CD14-positive monocyte (primary cell): ENCODE results near the gene EYS. TPM values are rescaled to one million over a fixed set of nuclear protein-coding genes. Genes with fewer than 3 reads are reported as not detected.

Experiments used
- DNase-seq, 3 donors: peaks; one replicate each; pipeline ENCODE4 v3.0.0-alpha.2; 2011 to 2022
- H2AFZ ChIP-seq: 2 replicates; pipeline ENCODE4 v1.6.0; 2012; ENCODE audit warnings: mild to moderate bottlenecking, low read depth, low read length, inconsistent platforms; ENCODE audit not compliant: insufficient read depth, poor library complexity, severe bottlenecking
- H3K27ac ChIP-seq, 2 donors: 1 replicate in 1 of 2; 2 replicates in 1 of 2; pipeline ENCODE4 v1.5.1; 2012 to 2013; ENCODE audit warnings: low read length in 2 of 2, control low read depth in 1 of 2, inconsistent platforms in 1 of 2, low read depth in 1 of 2, mild to moderate bottlenecking in 1 of 2
- H3K27me3 ChIP-seq, 2 donors: one replicate each; pipeline versions ENCODE4 v1.6.0 to v1.6.1; 2011 to 2013; ENCODE audit warnings: low read length in 2 of 2; ENCODE audit not compliant: control insufficient read depth in 2 of 2, insufficient read depth in 2 of 2
- H3K36me3 ChIP-seq, 2 donors: replicated peaks in 1 of 2; 1 replicate in 1 of 2; 2 replicates in 1 of 2; pipeline versions ENCODE4 v1.5.1 to v1.6.1; 2012 to 2013; ENCODE audit warnings: low read length in 2 of 2, control low read depth in 1 of 2, inconsistent platforms in 1 of 2, mild to moderate bottlenecking in 1 of 2; ENCODE audit not compliant: insufficient read depth in 2 of 2, control insufficient read depth in 1 of 2
- H3K4me1 ChIP-seq, 2 donors: 1 replicate in 1 of 2; 2 replicates in 1 of 2; pipeline versions ENCODE4 v1.5.1 to v1.6.1; 2012 to 2013; ENCODE audit warnings: low read length in 2 of 2, control low read depth in 1 of 2, inconsistent platforms in 1 of 2, mild to moderate bottlenecking in 1 of 2, moderate library complexity in 1 of 2; ENCODE audit not compliant: insufficient read depth in 2 of 2, control insufficient read depth in 1 of 2
- H3K4me2 ChIP-seq: replicated peaks from 2 replicates; pipeline ENCODE3; 2012; ENCODE audit warnings: low read length, moderate library complexity, mild to moderate bottlenecking; ENCODE audit not compliant: poor library complexity, severe bottlenecking; ENCODE audit errors: extremely low read depth
- H3K4me3 ChIP-seq, 3 experiments: fragments of 200-600 bp in 1 of 3; sonication (generic) in 1 of 3; replicated peaks in 1 of 3; 1 replicate in 2 of 3; 2 replicates in 1 of 3; pipeline ENCODE4 v1.5.1; 2011 to 2013; ENCODE audit warnings: low read length in 3 of 3, mild to moderate bottlenecking in 3 of 3, control low read depth in 2 of 3, low read depth in 2 of 3, inconsistent platforms in 1 of 3, moderate library complexity in 1 of 3
- H3K79me2 ChIP-seq: 2 replicates; pipeline ENCODE4 v1.6.0; 2012; ENCODE audit warnings: mild to moderate bottlenecking, control low read depth, inconsistent platforms, low read length, moderate library complexity; ENCODE audit not compliant: insufficient read depth
- H3K9ac ChIP-seq: 2 replicates; pipeline ENCODE4 v1.6.0; 2017; ENCODE audit warnings: low read length, mild to moderate bottlenecking; ENCODE audit not compliant: insufficient read depth, poor library complexity, severe bottlenecking
- H3K9me3 ChIP-seq, 2 donors: replicated peaks in 1 of 2; 1 replicate in 1 of 2; 2 replicates in 1 of 2; pipeline versions ENCODE4 v1.5.1 to v1.6.1; 2012 to 2013; ENCODE audit warnings: low read length in 2 of 2, control low read depth in 1 of 2; ENCODE audit not compliant: control insufficient read depth in 1 of 2, insufficient read depth in 1 of 2
- H4K20me1 ChIP-seq: 2 replicates; pipeline ENCODE4 v1.6.0; 2012; ENCODE audit warnings: mild to moderate bottlenecking, low read length, control low read depth, moderate library complexity; ENCODE audit not compliant: insufficient read depth
- H3K27ac Mint-ChIP-seq, 7 donors: one replicate each; pipeline ENCODE4 v1.8.0; 2020; ENCODE audit warnings: mild to moderate bottlenecking in 7 of 7, mixed read lengths in 7 of 7, moderate library complexity in 6 of 7, inconsistent platforms in 2 of 7
- H3K27me3 Mint-ChIP-seq, 3 donors: one replicate each; pipeline ENCODE4 v1.8.0; 2021 to 2022; ENCODE audit warnings: low read depth in 3 of 3, mild to moderate bottlenecking in 3 of 3, mixed read lengths in 3 of 3, moderate library complexity in 3 of 3, inconsistent platforms in 1 of 3
- H3K36me3 Mint-ChIP-seq, 2 donors: one replicate each; pipeline ENCODE4 v1.8.0; 2020; ENCODE audit warnings: mixed read lengths in 2 of 2, inconsistent platforms in 1 of 2, mild to moderate bottlenecking in 1 of 2
- H3K4me1 Mint-ChIP-seq: one replicate; pipeline ENCODE4 v1.8.0; 2020; ENCODE audit warnings: mild to moderate bottlenecking, mixed read lengths
- H3K4me3 Mint-ChIP-seq, 2 donors: one replicate each; pipeline ENCODE4 v1.8.0; 2020; ENCODE audit warnings: mild to moderate bottlenecking in 2 of 2, mixed read lengths in 2 of 2, moderate library complexity in 1 of 2
- H3K9me3 Mint-ChIP-seq, 7 donors: one replicate each; pipeline ENCODE4 v1.8.0; 2020 to 2022; ENCODE audit warnings: mixed read lengths in 7 of 7, mild to moderate bottlenecking in 6 of 7, moderate library complexity in 6 of 7, inconsistent platforms in 2 of 7
- CTCF ChIP-seq: fragments of 200-600 bp; IDR thresholded peaks from one replicate; pipeline ENCODE4 v1.8.0; 2022; ENCODE audit warnings: antibody characterized with exemption, mild to moderate bottlenecking
- WGBS: methylation state at CpG from one replicate; pipeline ENCODE4 v1.1.5; 2013; ENCODE audit warnings: missing lambda C conversion rate; ENCODE audit not compliant: insufficient coverage; 5-methylcytosine and 5-hydroxymethylcytosine counted together
- intact Hi-C, 2 donors: fragments of 100-400 bp; cut with micrococcal nuclease; formaldehyde crosslinking; loops; one replicate each; pipeline versions ENCODE4 v1.15.0 to v1.15.1; 2023
- polyA plus RNA-seq, 3 donors: library from polyadenylated mRNA; depleted of rRNA in 1 of 3; unstranded in 2 of 3; stranded (reverse) in 1 of 3; fragments of 300-500 nt in 2 of 3; fragments of >200 nt in 1 of 3; fragmentation: Illumina TruSeq in 2 of 3; gene quantifications; 1 replicate in 2 of 3; 2 replicates in 1 of 3; pipeline ENCODE4 v1.2.3, GENCODE V29; 2012 to 2021

The EYS gene
- polyA plus RNA-seq, 3 donors: 0.01 to 0.03 TPM; not detected in 1

- Histone ChIP-seq H2AFZ (no peak overlapping the region), H3K4me3 (no peak overlapping the region), H3K9me3 (no peaks in the 10 kb centered on the region), H4K20me1 (no peaks in the 10 kb centered on the region), H3K36me3 (no peaks in the 10 kb centered on the region), H3K27ac (no peak overlapping the region), H3K4me1 (no peaks in the 10 kb centered on the region), H3K4me2 (no peak overlapping the region), H3K79me2 (no peaks in the 10 kb centered on the region), H3K9ac (no peak overlapping the region), H3K27me3 (no peaks in the 10 kb centered on the region)
- Mint-ChIP-seq H3K9me3 (no peaks in the 10 kb centered on the region), H3K27ac (no peak overlapping the region), H3K4me3 (no peak overlapping the region), H3K4me1 (no peaks in the 10 kb centered on the region), H3K36me3 (no peaks in the 10 kb centered on the region), H3K27me3 (no peaks in the 10 kb centered on the region)
- no peak for DNase-seq
- no CpG with 5 or more reads among the region's 1 CpG for WGBS
- intact Hi-C loops: no loop called here
- no peak for TF ChIP-seq CTCF
Observed at GRCh38 chr6:65098349-65098748, 608.7 kb downstream of the EYS start.

- H4K20me1 ChIP-seq: no peaks in the 10 kb centered on the region
- TF ChIP-seq CTCF: no peak
- no peak overlapping the region for H2AFZ ChIP-seq
Observed at GRCh38 chr6:65091561-65091960, 615.5 kb downstream of the EYS start.

More at GRCh38 chr6:65091561-65091960, 615.5 kb downstream of the EYS start:
- intact Hi-C loops: no loop called here
- Histone ChIP-seq H3K27ac (no peak overlapping the region), H3K9ac (no peak overlapping the region), H3K9me3 (peaks cover 5 to 13% of the 10 kb centered on the region in 2 donors), H3K4me1 (no peaks in the 10 kb centered on the region), H3K4me2 (no peak overlapping the region), H3K27me3 (no peaks in the 10 kb centered on the region), H3K36me3 (no peaks in the 10 kb centered on the region), H3K4me3 (no peak overlapping the region), H3K79me2 (no peaks in the 10 kb centered on the region)
- WGBS: 90% methylated on average over 2 of the region's 8 CpGs
- Mint-ChIP-seq H3K36me3 (no peaks in the 10 kb centered on the region), H3K9me3 (peaks cover 6 to 17% (median 11%) of the 10 kb centered on the region in 7 donors), H3K27me3 (no peaks in the 10 kb centered on the region), H3K27ac (no peak overlapping the region), H3K4me1 (no peaks in the 10 kb centered on the region), H3K4me3 (no peak overlapping the region)
- DNase-seq: no peak
